GM12878 (cell line): ENCODE results near the gene THADA. TPM values are rescaled to one million over a fixed set of nuclear protein-coding genes. Genes with fewer than 3 reads are reported as not detected.
A peak's percentile ranks its signal among the peaks of the same experiment; 100 is the strongest.

Source experiments
- ATAC-seq: fragments of 200-7000 bp; cut with Tn5 transposase; 3 replicates; pipeline ENCODE4 v1.9.1; 2020; ENCODE audit warnings: mild to moderate bottlenecking, moderate library complexity
- BruUV-seq: library from RNA; stranded (reverse); fragments of 400-500 nt; replicated peaks from 2 replicates; lab custom pipeline; 2021; lab: Mats Ljungman, UMichigan
- CTCF ChIA-PET: fragments of 300-600 bp; sonication (Branson Sonifier 250); formaldehyde crosslinking; extraction: SDS; loops from one replicate; lab custom pipeline; 2021; ENCODE audit warnings: inconsistent platforms; lab: Yijun Ruan, JAX
- POLR2A ChIA-PET: fragments of 350-600 bp; formaldehyde crosslinking; extraction: SDS; loops from one replicate; lab custom pipeline; 2021; ENCODE audit warnings: inconsistent platforms; lab: Charles Lee
- RAD21 ChIA-PET: fragments of 300-600 bp; sonication (Branson Sonifier 250); formaldehyde crosslinking; loops from one replicate; lab custom pipeline; 2023; ENCODE audit warnings: antibody characterized with exemption; ENCODE audit not compliant: unreplicated experiment; lab: Charles Lee
- SMC1A ChIA-PET: fragments of 300-600 bp; sonication (Branson Sonifier 250); formaldehyde crosslinking; loops from one replicate; lab custom pipeline; 2023; ENCODE audit not compliant: unreplicated experiment, uncharacterized antibody; lab: Charles Lee
- DNase-seq: peaks from one replicate; pipeline ENCODE4 v3.0.0-alpha.2; 2011; ENCODE audit warnings: low read depth, low spot score
- FAIRE-seq: peaks from 3 replicates; lab custom pipeline; 2011; peaks lifted over from hg19 to GRCh38; lab: Jason Lieb, UNC
- H2AFZ ChIP-seq: 2 replicates; pipeline ENCODE4 v1.6.0; 2011; ENCODE audit warnings: low read depth, low read length, control low read depth; ENCODE audit not compliant: control insufficient read depth
- H3K27ac ChIP-seq: 2 replicates; pipeline ENCODE4 v1.5.1; 2011; ENCODE audit warnings: control low read depth; ENCODE audit not compliant: control insufficient read depth, insufficient read depth
- H3K27me3 ChIP-seq, 2 experiments: replicated peaks in 1 of 2; 2 replicates each; pipeline versions ENCODE4 v1.6.0 to v1.6.1; 2011; ENCODE audit warnings: low read length in 1 of 2; ENCODE audit not compliant: control insufficient read depth in 2 of 2, insufficient read depth in 2 of 2
- H3K36me3 ChIP-seq, 2 experiments: 2 replicates each; pipeline ENCODE4 v1.5.1; 2011; ENCODE audit warnings: low read length in 1 of 2; ENCODE audit not compliant: control insufficient read depth in 2 of 2, insufficient read depth in 2 of 2
- H3K4me1 ChIP-seq: 2 replicates; pipeline ENCODE4 v1.6.1; 2011; ENCODE audit warnings: mild to moderate bottlenecking, low read length, moderate library complexity, mixed read lengths; ENCODE audit not compliant: control insufficient read depth, insufficient read depth
- H3K4me2 ChIP-seq: 2 replicates; pipeline ENCODE4 v1.6.0; 2011; ENCODE audit warnings: control low read depth; ENCODE audit not compliant: control insufficient read depth, insufficient read depth
- H3K4me3 ChIP-seq: fragments of 200-600 bp; sonication (generic); 2 replicates; pipeline ENCODE4 v1.5.1; 2016
- H3K79me2 ChIP-seq: 2 replicates; pipeline ENCODE4 v1.6.0; 2011; ENCODE audit warnings: low read length; ENCODE audit not compliant: control insufficient read depth, insufficient read depth
- H3K9ac ChIP-seq: 2 replicates; pipeline ENCODE4 v1.8.0; 2011; ENCODE audit warnings: low read length, control low read depth, mixed read lengths; ENCODE audit not compliant: control insufficient read depth, insufficient read depth
- H3K9me3 ChIP-seq: replicated peaks from 3 replicates; pipeline ENCODE4 v1.5.1; 2011; ENCODE audit warnings: mild to moderate bottlenecking, low read length; ENCODE audit not compliant: control insufficient read depth, insufficient read depth
- H4K20me1 ChIP-seq: 2 replicates; pipeline ENCODE4 v1.6.0; 2011; ENCODE audit not compliant: control insufficient read depth, insufficient read depth
- BHLHE40 ChIP-seq, 2 experiments: fragments of 450-650 bp in 1 of 2; IDR thresholded peaks; 2 replicates each; pipeline ENCODE4 v1.6.1; 2011 to 2017; ENCODE audit warnings: low read depth in 2 of 2, borderline replicate concordance in 1 of 2, improper control_type of control experiment in 1 of 2, low read length in 1 of 2, mild to moderate bottlenecking in 1 of 2
- JUNB ChIP-seq: IDR thresholded peaks from 2 replicates; pipeline ENCODE4 v1.6.1; 2016; ENCODE audit warnings: antibody characterized with exemption, mild to moderate bottlenecking
- NKRF ChIP-seq: fragments of 450-650 bp; conservative IDR thresholded peaks from 2 replicates; pipeline ENCODE4 v1.6.1; 2017; ENCODE audit warnings: mild to moderate bottlenecking, moderate library complexity
- YBX1 ChIP-seq: fragments of 450-650 bp; IDR thresholded peaks from 2 replicates; pipeline ENCODE4 v1.6.1; 2016; ENCODE audit warnings: antibody characterized with exemption
- ZNF24 ChIP-seq: fragments of 450-650 bp; IDR thresholded peaks from 2 replicates; pipeline ENCODE4 v1.6.1; 2017; ENCODE audit warnings: antibody characterized with exemption, mild to moderate bottlenecking
- WGBS: methylation state at CpG from one replicate; pipeline ENCODE4 v1.1.6; 2016; ENCODE audit warnings: low lambda C conversion rate; ENCODE audit not compliant: insufficient replicate concordance, insufficient coverage; ENCODE audit errors: missing lambda C conversion rate; 5-methylcytosine and 5-hydroxymethylcytosine counted together
- in situ Hi-C: fragments of 300-500 bp; cut with MboI; formaldehyde crosslinking; loops from 9 replicates; pipeline ENCODE4 v1.14.3; 2018; ENCODE audit warnings: mixed read lengths
- intact Hi-C: fragments of 100-400 bp; cut with micrococcal nuclease; formaldehyde crosslinking; loops from one replicate; pipeline ENCODE4 v1.14.2; 2022; ENCODE audit not compliant: unreplicated experiment
- polyA plus RNA-seq, 11 experiments: library from polyadenylated mRNA; depleted of rRNA in 4 of 11; unstranded in 6 of 11; stranded (reverse) in 5 of 11; fragments of >200 nt; fragmentation: Nextera tagmentation in 4 of 11; fragmentation: Illumina TruSeq in 1 of 11; extraction: Ambion mirVana in 4 of 11; extraction: Trizol in 1 of 11; gene quantifications; 1 replicate in 1 of 11; 2 replicates in 10 of 11; pipeline versions ENCODE4 v1.2.1 to v1.2.3, GENCODE V29; 2011 to 2016; ENCODE audit warnings: inconsistent platforms in 2 of 11, missing spikeins in 2 of 11, low read depth in 1 of 11
- total RNA-seq, 4 experiments: library from RNA; depleted of rRNA in 3 of 4; stranded (reverse); fragments of >200 nt in 3 of 4; fragmentation: Illumina TruSeq in 1 of 4; extraction: Trizol in 1 of 4; gene quantifications; 2 replicates each; pipeline versions ENCODE4 v1.2.1 to v1.2.3, GENCODE V29; 2013 to 2021

THADA gene
- total and polyA plus RNA-seq, 10 of the 15 experiments (the other 5 are each of a cell fraction or from before 2014, with no cell fraction given): 14.6 to 33.2 (median 23.2) TPM

- CTCF ChIA-PET: interaction anchor here (1.2 to 7.7 kb wide), 2 partner anchors 8 to 10 kb away, joined by 4 to 84 read pairs; no protein-coding TSS in a partner anchor
- TF ChIP-seq JUNB (no peak), YBX1 (no peak), NKRF (no peak), ZNF24 (no peak), BHLHE40 (IDR thresholded peaks at IDR 0.05; ENCODE audit: borderline replicate concordance in 1 of 2, low read depth in 2 of 2, low read length in 1 of 2) (no peak)
- TF ChIP-seq, all 136 proteins: peak for 0
- peak; percentile 7; the same call in 1 of the 3 replicates for ATAC-seq
- Histone ChIP-seq H3K4me3 (no peak overlapping the region), H3K27ac (no peak overlapping the region), H3K4me2 (no peak overlapping the region), H3K27me3 (no peaks in the 10 kb centered on the region), H3K9ac (no peak overlapping the region), H3K36me3 (peaks cover 1 to 22% of the 10 kb centered on the region in 2 experiments; a peak in 3 of 4 replicates), H2AFZ (no peak overlapping the region), H3K9me3 (no peaks in the 10 kb centered on the region), H3K4me1 (peaks cover 24% of the 10 kb centered on the region), H3K79me2 (no peaks in the 10 kb centered on the region), H4K20me1 (no peaks in the 10 kb centered on the region)
- in situ Hi-C loops: no loop called here
- intact Hi-C loops: loop anchor here (10.0 kb wide), 1 partner anchor 343 kb away; the partner anchor contains the start of gene ZFP36L2
- DNase-seq: no peak
- no TSS peak for BruUV-seq
- RAD21 ChIA-PET: interaction anchor here (0.8 to 4.7 kb wide), 4 partner anchors 9 to 441 kb away, joined by 3 to 19 read pairs (median 5); no protein-coding TSS in a partner anchor
- WGBS: 94% methylated on average over 1 of the region's 1 CpG
- no peak for FAIRE-seq
- SMC1A ChIA-PET: interaction anchor here (1.0 to 4.2 kb wide), 5 partner anchors 9 to 347 kb away, joined by 3 to 29 read pairs (median 4); no protein-coding TSS in a partner anchor
- POLR2A ChIA-PET: interaction anchor here (1.1 to 2.7 kb wide), 3 partner anchors 9 to 25 kb away, joined by 3 to 15 read pairs (median 6); no protein-coding TSS in a partner anchor
These were observed 27.6 kb downstream of the THADA start for GRCh38 chr2:43568228-43568627.
